ENCODE data around the gene TRIM40. TPM values are rescaled to one million over a fixed set of nuclear protein-coding genes. Genes with fewer than 3 reads are reported as not detected.

The TRIM40 gene
- total and polyA plus RNA-seq, 2 of the 13 experiments (the other 11 are each of a cell fraction or from before 2014, with no cell fraction given) = 0.58 TPM; not detected in 1

DNA sequence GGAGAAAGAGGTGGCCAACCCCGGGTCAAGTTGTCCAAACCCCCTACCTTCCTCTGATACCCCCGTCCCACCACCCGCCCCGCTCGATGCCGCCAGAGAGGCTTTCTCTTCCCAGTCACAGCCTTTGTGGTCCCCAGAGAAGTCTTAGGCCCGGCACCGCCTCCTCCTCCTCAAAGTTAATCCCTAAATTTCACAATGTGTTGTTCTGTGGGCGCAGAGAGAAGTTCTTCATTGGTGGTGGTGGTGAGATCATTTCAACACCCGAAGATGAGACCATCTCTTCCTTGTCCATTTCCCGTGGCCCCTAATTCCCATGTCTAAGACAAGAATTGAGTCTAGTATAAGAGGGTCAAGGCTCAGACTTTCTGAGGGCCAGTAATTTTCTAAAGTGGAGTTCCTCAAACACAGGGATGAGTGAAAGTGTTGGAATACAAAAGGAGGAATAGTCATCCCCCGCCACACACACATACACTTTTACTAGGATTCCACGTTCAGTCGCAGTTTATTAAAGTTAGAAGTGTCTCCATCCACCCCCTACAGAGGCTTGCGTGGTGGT, 33.4 kb upstream of the TRIM40 start (continued):
- TF ChIP-seq, protein P1, sequence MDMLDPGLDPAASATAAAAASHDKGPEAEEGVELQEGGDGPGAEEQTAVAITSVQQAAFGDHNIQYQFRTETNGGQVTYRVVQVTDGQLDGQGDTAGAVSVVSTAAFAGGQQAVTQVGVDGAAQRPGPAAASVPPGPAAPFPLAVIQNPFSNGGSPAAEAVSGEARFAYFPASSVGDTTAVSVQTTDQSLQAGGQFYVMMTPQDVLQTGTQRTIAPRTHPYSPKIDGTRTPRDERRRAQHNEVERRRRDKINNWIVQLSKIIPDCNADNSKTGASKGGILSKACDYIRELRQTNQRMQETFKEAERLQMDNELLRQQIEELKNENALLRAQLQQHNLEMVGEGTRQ (IDR thresholded peaks at IDR 0.05; ENCODE audit: low read depth, low read length) = 0 out of 2 replicates have a peak, but pooled peaks have one; percentile 1
- TF ChIP-seq, protein P1 (CRISPR knock-in tag; IDR thresholded peaks at IDR 0.05; ENCODE audit: borderline replicate concordance) = no peak
- TF ChIP-seq, protein P2, sequence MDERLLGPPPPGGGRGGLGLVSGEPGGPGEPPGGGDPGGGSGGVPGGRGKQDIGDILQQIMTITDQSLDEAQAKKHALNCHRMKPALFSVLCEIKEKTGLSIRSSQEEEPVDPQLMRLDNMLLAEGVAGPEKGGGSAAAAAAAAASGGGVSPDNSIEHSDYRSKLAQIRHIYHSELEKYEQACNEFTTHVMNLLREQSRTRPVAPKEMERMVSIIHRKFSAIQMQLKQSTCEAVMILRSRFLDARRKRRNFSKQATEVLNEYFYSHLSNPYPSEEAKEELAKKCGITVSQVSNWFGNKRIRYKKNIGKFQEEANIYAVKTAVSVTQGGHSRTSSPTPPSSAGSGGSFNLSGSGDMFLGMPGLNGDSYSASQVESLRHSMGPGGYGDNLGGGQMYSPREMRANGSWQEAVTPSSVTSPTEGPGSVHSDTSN (CRISPR knock-in tag; IDR thresholded peaks at IDR 0.05) = no peak
- TF ChIP-seq ZNF234 (CRISPR knock-in tag; conservative IDR thresholded peaks at IDR 0.05) = 0 out of 2 replicates have a peak, but pooled peaks have one; percentile 12
- peak; percentile 17 for TF ChIP-seq PTBP1 (IDR thresholded peaks at IDR 0.05; ENCODE audit: low read depth, low read length, poor library complexity, severe bottlenecking)
- no peak for TF ChIP-seq ZNF652 (CRISPR knock-in tag; IDR thresholded peaks at IDR 0.05; ENCODE audit: borderline replicate concordance, low read depth)
- TF ChIP-seq, protein P3, sequence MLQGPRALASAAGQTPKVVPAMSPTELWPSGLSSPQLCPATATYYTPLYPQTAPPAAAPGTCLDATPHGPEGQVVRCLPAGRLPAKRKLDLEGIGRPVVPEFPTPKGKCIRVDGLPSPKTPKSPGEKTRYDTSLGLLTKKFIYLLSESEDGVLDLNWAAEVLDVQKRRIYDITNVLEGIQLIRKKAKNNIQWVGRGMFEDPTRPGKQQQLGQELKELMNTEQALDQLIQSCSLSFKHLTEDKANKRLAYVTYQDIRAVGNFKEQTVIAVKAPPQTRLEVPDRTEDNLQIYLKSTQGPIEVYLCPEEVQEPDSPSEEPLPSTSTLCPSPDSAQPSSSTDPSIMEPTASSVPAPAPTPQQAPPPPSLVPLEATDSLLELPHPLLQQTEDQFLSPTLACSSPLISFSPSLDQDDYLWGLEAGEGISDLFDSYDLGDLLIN (CRISPR knock-in tag; IDR thresholded peaks at IDR 0.05; ENCODE audit: borderline replicate concordance) = no peak
- TF ChIP-seq, protein P4, sequence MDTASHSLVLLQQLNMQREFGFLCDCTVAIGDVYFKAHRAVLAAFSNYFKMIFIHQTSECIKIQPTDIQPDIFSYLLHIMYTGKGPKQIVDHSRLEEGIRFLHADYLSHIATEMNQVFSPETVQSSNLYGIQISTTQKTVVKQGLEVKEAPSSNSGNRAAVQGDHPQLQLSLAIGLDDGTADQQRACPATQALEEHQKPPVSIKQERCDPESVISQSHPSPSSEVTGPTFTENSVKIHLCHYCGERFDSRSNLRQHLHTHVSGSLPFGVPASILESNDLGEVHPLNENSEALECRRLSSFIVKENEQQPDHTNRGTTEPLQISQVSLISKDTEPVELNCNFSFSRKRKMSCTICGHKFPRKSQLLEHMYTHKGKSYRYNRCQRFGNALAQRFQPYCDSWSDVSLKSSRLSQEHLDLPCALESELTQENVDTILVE (CRISPR knock-in tag; IDR thresholded peaks at IDR 0.05) = no peak
- TF ChIP-seq, protein P5, sequence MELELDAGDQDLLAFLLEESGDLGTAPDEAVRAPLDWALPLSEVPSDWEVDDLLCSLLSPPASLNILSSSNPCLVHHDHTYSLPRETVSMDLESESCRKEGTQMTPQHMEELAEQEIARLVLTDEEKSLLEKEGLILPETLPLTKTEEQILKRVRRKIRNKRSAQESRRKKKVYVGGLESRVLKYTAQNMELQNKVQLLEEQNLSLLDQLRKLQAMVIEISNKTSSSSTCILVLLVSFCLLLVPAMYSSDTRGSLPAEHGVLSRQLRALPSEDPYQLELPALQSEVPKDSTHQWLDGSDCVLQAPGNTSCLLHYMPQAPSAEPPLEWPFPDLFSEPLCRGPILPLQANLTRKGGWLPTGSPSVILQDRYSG (CRISPR knock-in tag; IDR thresholded peaks at IDR 0.05) = no peak
- no peak for TF ChIP-seq ZNF766 (CRISPR knock-in tag; IDR thresholded peaks at IDR 0.05; ENCODE audit: borderline replicate concordance)
- TF ChIP-seq ZNF558 (CRISPR knock-in tag; IDR thresholded peaks at IDR 0.05; ENCODE audit: borderline replicate concordance) = 0 out of 2 replicates have a peak, but pooled peaks have one; percentile 7
- 0 out of 2 replicates have a peak, but pooled peaks have one; percentile 12 for TF ChIP-seq NRL (CRISPR knock-in tag; IDR thresholded peaks at IDR 0.05; ENCODE audit: borderline replicate concordance)
- no peak for TF ChIP-seq EHMT2 (IDR thresholded peaks at IDR 0.05; ENCODE audit: borderline replicate concordance, low read depth, low read length)
- no peak for TF ChIP-seq PAF1 (CRISPR knock-in tag; IDR thresholded peaks at IDR 0.05)
- 0 out of 2 replicates have a peak, but pooled peaks have one; percentile 24 for TF ChIP-seq ZNF841 (CRISPR knock-in tag; IDR thresholded peaks at IDR 0.05; ENCODE audit: borderline replicate concordance)
- TF ChIP-seq PAWR (CRISPR knock-in tag; IDR thresholded peaks at IDR 0.05; ENCODE audit: borderline replicate concordance) = 0 out of 2 replicates have a peak, but pooled peaks have one; percentile 8
- TF ChIP-seq, protein P6, sequence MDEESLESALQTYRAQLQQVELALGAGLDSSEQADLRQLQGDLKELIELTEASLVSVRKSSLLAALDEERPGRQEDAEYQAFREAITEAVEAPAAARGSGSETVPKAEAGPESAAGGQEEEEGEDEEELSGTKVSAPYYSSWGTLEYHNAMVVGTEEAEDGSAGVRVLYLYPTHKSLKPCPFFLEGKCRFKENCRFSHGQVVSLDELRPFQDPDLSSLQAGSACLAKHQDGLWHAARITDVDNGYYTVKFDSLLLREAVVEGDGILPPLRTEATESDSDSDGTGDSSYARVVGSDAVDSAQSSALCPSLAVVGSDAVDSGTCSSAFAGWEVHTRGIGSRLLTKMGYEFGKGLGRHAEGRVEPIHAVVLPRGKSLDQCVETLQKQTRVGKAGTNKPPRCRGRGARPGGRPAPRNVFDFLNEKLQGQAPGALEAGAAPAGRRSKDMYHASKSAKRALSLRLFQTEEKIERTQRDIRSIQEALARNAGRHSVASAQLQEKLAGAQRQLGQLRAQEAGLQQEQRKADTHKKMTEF (CRISPR knock-in tag; IDR thresholded peaks at IDR 0.05) = no peak
- TF ChIP-seq ARHGAP35 (CRISPR knock-in tag; IDR thresholded peaks at IDR 0.05; ENCODE audit: borderline replicate concordance) = 0 out of 2 replicates have a peak, but pooled peaks have one; percentile 25
- TF ChIP-seq ZNF3 (CRISPR knock-in tag; IDR thresholded peaks at IDR 0.05) = peak; percentile 15; the same call in 1 of the 2 replicates
- TF ChIP-seq ZNF282 (IDR thresholded peaks at IDR 0.05; ENCODE audit: partially characterized antibody) = no peak
- TF ChIP-seq STAT5B (CRISPR knock-in tag; IDR thresholded peaks at IDR 0.05) = no peak

Measured in HepG2 (cell line).